Measurements from ENCODE around the gene DLG2.

Gene DLG2

GRCh38 chr11:85109141-85109540, 518.0 kb downstream of the DLG2 start:
- H3K4me3 ChIP-seq (replicated peaks; ENCODE audit: low read depth, low read length), result no peak overlapping the region
- no peak for DNase-seq (ENCODE audit: low read depth)
- TF ChIP-seq CTCF (IDR thresholded peaks at IDR 0.05; ENCODE audit: low read length, missing control alignments), result no peak

DNA sequence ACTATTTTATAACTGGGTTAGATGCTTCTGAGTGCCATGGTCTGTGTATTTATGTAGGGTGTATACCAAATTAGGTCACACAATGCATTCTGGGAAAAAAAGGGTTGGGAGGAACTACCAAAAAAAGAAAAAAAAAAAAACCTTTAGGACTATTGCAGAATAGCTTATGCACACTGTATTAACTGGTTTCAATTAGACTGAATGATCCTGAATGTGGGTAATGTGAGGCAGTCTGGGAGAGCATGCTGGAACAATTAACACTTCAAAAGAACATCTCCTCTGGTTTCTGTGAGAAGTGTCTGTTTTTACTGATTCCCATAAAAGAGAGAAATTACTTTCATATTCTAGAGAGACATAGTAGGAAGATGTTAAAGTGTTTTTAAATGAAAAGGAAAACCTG, 521.3 kb downstream of the DLG2 start:
- H3K4me3 ChIP-seq (replicated peaks; ENCODE audit: low read depth, low read length), result no peak overlapping the region
- DNase-seq (ENCODE audit: low read depth), result no peak
- no peak for TF ChIP-seq CTCF (IDR thresholded peaks at IDR 0.05; ENCODE audit: low read length, missing control alignments)

DNA sequence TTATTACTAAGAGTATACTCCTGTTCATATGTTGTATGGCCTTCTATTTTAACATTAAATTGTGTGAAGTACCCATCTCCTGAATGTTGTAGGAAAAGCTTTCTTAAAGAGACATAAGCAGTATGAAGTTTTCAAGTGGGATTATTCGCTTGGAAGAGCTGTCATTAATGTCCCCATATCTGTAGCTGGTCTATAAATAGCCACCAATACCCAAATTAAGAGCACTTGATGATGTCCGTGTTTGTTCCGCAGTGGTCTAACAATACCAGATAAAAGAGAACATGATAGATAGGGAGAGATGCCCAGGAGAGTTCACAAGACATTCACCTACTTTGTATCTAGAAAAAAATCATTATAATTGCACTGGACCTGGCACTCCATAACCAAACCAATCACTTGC, 527.6 kb downstream of the DLG2 start:
- no peak overlapping the region for H3K4me3 ChIP-seq (replicated peaks; ENCODE audit: low read depth, low read length)
- DNase-seq (ENCODE audit: low read depth), result no peak
- TF ChIP-seq CTCF (IDR thresholded peaks at IDR 0.05; ENCODE audit: low read length, missing control alignments), result no peak

DNA sequence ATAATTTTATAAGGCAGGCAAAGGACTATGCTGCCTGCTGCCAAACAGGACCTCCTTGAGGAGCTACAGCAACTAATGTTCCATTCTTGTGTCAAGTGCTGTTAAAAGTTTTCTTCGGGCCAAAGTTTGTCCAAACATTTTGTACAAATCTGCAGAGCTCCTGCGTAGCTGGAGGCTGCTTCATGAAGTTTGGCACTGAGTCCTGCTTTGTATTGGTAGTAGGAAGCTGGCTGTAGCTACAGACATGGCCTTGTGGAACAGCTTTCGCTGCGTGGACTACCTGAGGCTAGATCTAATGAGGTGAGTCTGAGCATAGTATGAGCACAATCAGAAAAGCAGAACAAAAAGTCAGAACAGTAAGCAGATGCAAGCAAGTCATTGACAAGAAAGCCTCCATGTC, 528.1 kb downstream of the DLG2 start:
- TF ChIP-seq CTCF (IDR thresholded peaks at IDR 0.05; ENCODE audit: low read length, missing control alignments), result no peak
- H3K4me3 ChIP-seq (replicated peaks; ENCODE audit: low read depth, low read length), result no peak overlapping the region
- no peak for DNase-seq (ENCODE audit: low read depth)

DNA sequence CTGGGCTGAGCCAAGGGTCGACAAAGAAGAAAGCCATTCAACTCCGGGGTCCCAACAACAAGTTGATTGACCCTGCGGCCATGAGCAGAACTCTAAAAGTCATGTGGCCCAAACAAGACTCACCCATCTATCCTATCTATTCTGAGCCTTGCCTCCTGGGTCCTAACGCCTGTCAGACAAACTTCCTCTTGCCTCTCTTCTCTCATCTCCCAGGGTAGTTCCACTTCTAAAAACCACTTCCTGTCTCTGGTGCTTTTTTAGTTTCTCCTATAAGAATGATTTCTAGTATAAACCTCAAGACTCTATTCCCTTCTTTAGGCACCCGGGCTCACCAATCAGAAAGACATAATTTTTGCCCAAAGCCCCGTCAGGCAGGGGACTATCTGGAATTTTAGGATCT, 530.2 kb downstream of the DLG2 start:
- DNase-seq (ENCODE audit: low read depth), result no peak
- no peak overlapping the region for H3K4me3 ChIP-seq (replicated peaks; ENCODE audit: low read depth, low read length)
- no peak for TF ChIP-seq CTCF (IDR thresholded peaks at IDR 0.05; ENCODE audit: low read length, missing control alignments)

- no peak for TF ChIP-seq CTCF (IDR thresholded peaks at IDR 0.05; ENCODE audit: low read length, missing control alignments)
- H3K4me3 ChIP-seq (replicated peaks; ENCODE audit: low read depth, low read length), result no peak overlapping the region
- DNase-seq (ENCODE audit: low read depth), result no peak
Observed at GRCh38 chr11:85095239-85095638, 531.9 kb downstream of the DLG2 start.

DNA sequence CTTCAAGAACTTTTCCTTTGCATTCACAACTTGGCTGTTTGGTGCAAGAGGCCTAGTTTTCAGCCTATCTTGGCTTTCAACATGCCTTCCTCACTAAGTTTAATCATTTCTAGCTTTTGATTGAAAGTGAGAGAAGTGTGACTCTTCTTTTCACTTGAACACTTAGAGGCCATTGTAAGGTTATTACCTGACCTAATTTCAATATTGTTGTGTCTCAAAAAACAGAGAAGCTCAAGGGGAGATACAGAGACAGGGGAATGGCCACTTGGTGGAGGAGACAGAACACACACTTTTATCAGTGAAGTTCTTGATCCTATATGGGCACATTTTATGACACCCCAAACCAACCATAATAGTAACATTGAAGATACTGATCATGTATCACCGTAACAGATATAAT, 532.3 kb downstream of the DLG2 start:
- no peak for TF ChIP-seq CTCF (IDR thresholded peaks at IDR 0.05; ENCODE audit: low read length, missing control alignments)
- no peak for DNase-seq (ENCODE audit: low read depth)
- H3K4me3 ChIP-seq (replicated peaks; ENCODE audit: low read depth, low read length), result no peak overlapping the region
